ENCODE results near the gene NINJ1.

GRCh38 chr9:93170571-93170970, 36.5 kb upstream of the NINJ1 start:
- TF ChIP-seq CTCF (IDR thresholded peaks at IDR 0.05; ENCODE audit: low read length): no peak
- no peak for TF ChIP-seq EZH2 (IDR thresholded peaks at IDR 0.05; ENCODE audit: borderline replicate concordance, low read length)

All from OCI-LY1 (cell line).